NCI-H2081 treated with DMSO at 0.1 percent for 48 hours (cell line): Measurements from ENCODE around the gene MMP1.
"Not testable (repeated sequence)": the region's sequence is repeated elsewhere in the genome, so short reads cannot be mapped to it uniquely, and the experiment has no call there.

Experiments used
- DNase-seq: peaks from one replicate; lab custom pipeline; 2025; lab: John Stamatoyannopoulos, UW

Gene MMP1

GRCh38 chr11:102760344-102761035, 37.5 kb downstream of the MMP1 start:
- no peak for DNase-seq

GRCh38 chr11:102757823-102758549, 40.0 kb downstream of the MMP1 start:
- no peak for DNase-seq

GRCh38 chr11:102753267-102753666, 44.7 kb downstream of the MMP1 start:
- no peak for DNase-seq

GRCh38 chr11:102751673-102752072, 46.3 kb downstream of the MMP1 start:
- DNase-seq = no peak

- DNase-seq = no peak
Observed at GRCh38 chr11:102749101-102749722, 48.7 kb downstream of the MMP1 start.

- DNase-seq = not testable (repeated sequence)
Observed at GRCh38 chr11:102746746-102747578, 51.0 kb downstream of the MMP1 start.
